ENCODE results near the gene TSSC4.

The TSSC4 gene

GRCh38 chr11:2419638-2420501 lies 19.3 kb downstream of the TSSC4 start:
- DNase-seq (ENCODE audit: low read depth), result peak; percentile 28
- no peak overlapping the region for H3K4me3 ChIP-seq (ENCODE audit: low read depth, low read length)
- peak; percentile 79 for TF ChIP-seq CTCF (IDR thresholded peaks at IDR 0.05; ENCODE audit: control insufficient read depth, extremely low read depth, insufficient read depth)

- DNase-seq (ENCODE audit: low read depth), result peak; percentile 18
- H3K4me3 ChIP-seq (ENCODE audit: low read depth, low read length), result no peak overlapping the region
- TF ChIP-seq CTCF (IDR thresholded peaks at IDR 0.05; ENCODE audit: control insufficient read depth, extremely low read depth, insufficient read depth), result peak; percentile 97
Measured at GRCh38 chr11:2420502-2421225, 20.1 kb downstream of the TSSC4 start.

GRCh38 chr11:2421226-2421994 lies 20.9 kb downstream of the TSSC4 start:
- no peak for TF ChIP-seq CTCF (IDR thresholded peaks at IDR 0.05; ENCODE audit: control insufficient read depth, extremely low read depth, insufficient read depth)
- DNase-seq (ENCODE audit: low read depth), result no peak
- no peak overlapping the region for H3K4me3 ChIP-seq (ENCODE audit: low read depth, low read length)

- no peak for DNase-seq (ENCODE audit: low read depth)
- H3K4me3 ChIP-seq (ENCODE audit: low read depth, low read length), result no peak overlapping the region
- TF ChIP-seq CTCF (IDR thresholded peaks at IDR 0.05; ENCODE audit: control insufficient read depth, extremely low read depth, insufficient read depth), result no peak
Measured at GRCh38 chr11:2421996-2422395, 21.4 kb downstream of the TSSC4 start.

GRCh38 chr11:2422461-2423156 lies 22.1 kb downstream of the TSSC4 start:
- H3K4me3 ChIP-seq (ENCODE audit: low read depth, low read length), result no peak overlapping the region
- DNase-seq (ENCODE audit: low read depth), result no peak
- no peak for TF ChIP-seq CTCF (IDR thresholded peaks at IDR 0.05; ENCODE audit: control insufficient read depth, extremely low read depth, insufficient read depth)
